Caco-2 (cell line): ENCODE measurements around the gene COPG1. TPM values are rescaled to one million over a fixed set of nuclear protein-coding genes. Genes with fewer than 3 reads are reported as not detected.

Source experiments
- BruUV-seq: library from RNA; stranded (reverse); fragments of 400-500 nt; replicated peaks from 2 replicates; lab custom pipeline; 2021; lab: Mats Ljungman, UMichigan
- CTCF ChIA-PET: fragments of 300-600 bp; sonication (Branson Sonifier 250); formaldehyde crosslinking; loops from one replicate; lab custom pipeline; 2022; ENCODE audit warnings: antibody characterized with exemption; lab: Charles Lee
- POLR2A ChIA-PET: fragments of 300-600 bp; sonication (Branson Sonifier 250); formaldehyde crosslinking; loops from one replicate; lab custom pipeline; 2022; ENCODE audit warnings: antibody characterized with exemption; lab: Charles Lee
- DNase-seq, 2 experiments: peaks; one replicate each; pipeline versions ENCODE4 v3.0.0 to v3.0.0-alpha.2; 2020 to 2022
- H3K27me3 ChIP-seq: replicated peaks from 2 replicates; pipeline ENCODE4 v1.6.0; 2011; ENCODE audit warnings: low read length; ENCODE audit not compliant: control insufficient read depth, insufficient read depth
- H3K36me3 ChIP-seq: 2 replicates; pipeline ENCODE4 v1.5.1; 2011; ENCODE audit warnings: low read length; ENCODE audit not compliant: control insufficient read depth, insufficient read depth
- H3K4me1 ChIP-seq: fragments of 250-450 bp; sonication (Bioruptor Pico); 2 replicates; pipeline ENCODE4 v1.5.1; 2020; ENCODE audit warnings: mild to moderate bottlenecking
- H3K4me3 ChIP-seq: 2 replicates; pipeline ENCODE4 v1.5.1; 2011; ENCODE audit warnings: low read depth, mild to moderate bottlenecking, control low read depth, low read length
- H3K9me3 ChIP-seq: fragments of 250-450 bp; sonication (Bioruptor Pico); 2 replicates; pipeline ENCODE4 v1.5.1; 2020; ENCODE audit warnings: mild to moderate bottlenecking, moderate library complexity
- H3K27ac Mint-ChIP-seq: one replicate; pipeline ENCODE4 v1.8.0; 2022; ENCODE audit warnings: mixed read lengths; ENCODE audit not compliant: unreplicated experiment
- H3K27me3 Mint-ChIP-seq: one replicate; pipeline ENCODE4 v1.8.0; 2022; ENCODE audit warnings: mixed read lengths; ENCODE audit not compliant: insufficient read depth, unreplicated experiment
- H3K36me3 Mint-ChIP-seq: one replicate; pipeline ENCODE4 v1.8.0; 2022; ENCODE audit warnings: mild to moderate bottlenecking, mixed read lengths; ENCODE audit not compliant: insufficient read depth, unreplicated experiment
- H3K4me1 Mint-ChIP-seq: one replicate; pipeline ENCODE4 v1.8.0; 2022; ENCODE audit warnings: low read depth, mixed read lengths; ENCODE audit not compliant: unreplicated experiment
- H3K4me3 Mint-ChIP-seq: one replicate; pipeline ENCODE4 v1.8.0; 2022; ENCODE audit warnings: mild to moderate bottlenecking, moderate library complexity, mixed read lengths; ENCODE audit not compliant: unreplicated experiment
- H3K9me3 Mint-ChIP-seq: one replicate; pipeline ENCODE4 v1.8.0; 2022; ENCODE audit warnings: mixed read lengths; ENCODE audit not compliant: unreplicated experiment
- CTCF ChIP-seq, 2 experiments: fragments of 200-600 bp in 1 of 2; IDR thresholded peaks; 1 replicate in 1 of 2; 2 replicates in 1 of 2; pipeline versions ENCODE4 v1.5.1 to v1.8.0; 2011 to 2022; ENCODE audit warnings: antibody characterized with exemption in 1 of 2, control low read depth in 1 of 2, inconsistent platforms in 1 of 2, low read depth in 1 of 2, low read length in 1 of 2, mild to moderate bottlenecking in 1 of 2, moderate library complexity in 1 of 2; ENCODE audit not compliant: insufficient read depth in 1 of 2, severe bottlenecking in 1 of 2, unreplicated experiment in 1 of 2
- intact Hi-C: fragments of 100-400 bp; cut with micrococcal nuclease; formaldehyde crosslinking; loops from one replicate; pipeline ENCODE4 v1.10.0; 2022; ENCODE audit not compliant: unreplicated experiment
- microRNA-seq: library from miRNA; unstranded; fragments of <30 nt; microRNA quantifications from one replicate; pipeline ENCODE4 v1.2.0, GENCODE V29; 2022
- total RNA-seq: library from RNA; stranded (reverse); gene quantifications from 2 replicates; pipeline ENCODE4 v1.2.3, GENCODE V29; 2022

The COPG1 gene
- total RNA-seq, 1 experiment from 2014 or later: 178 TPM

GRCh38 chr3:129326138-129326537, 76.7 kb downstream of the COPG1 start:
- no peak for DNase-seq
- intact Hi-C loops: no loop called here
- Mint-ChIP-seq H3K36me3 (no peaks in the 10 kb centered on the region), H3K9me3 (no peaks in the 10 kb centered on the region), H3K27me3 (no peaks in the 10 kb centered on the region), H3K4me3 (no peak overlapping the region), H3K27ac (no peak overlapping the region), H3K4me1 (peaks cover 7% of the 10 kb centered on the region)
- H3K4me1 ChIP-seq: no peaks in the 10 kb centered on the region
- CTCF ChIA-PET: interaction anchor here (0.9 kb wide), 1 partner anchor 10 kb away, joined by 3 read pairs; a partner anchor contains a TSS
- POLR2A ChIA-PET: interaction anchor here (0.6 kb wide), 1 partner anchor 99 kb away, joined by 4 read pairs; no protein-coding TSS in a partner anchor
- BruUV-seq: no TSS peak
- H3K36me3 ChIP-seq: no peaks in the 10 kb centered on the region
- H3K9me3 ChIP-seq: no peaks in the 10 kb centered on the region
- TF ChIP-seq CTCF (IDR thresholded peaks at IDR 0.05; ENCODE audit: insufficient read depth in 1 of 2, low read depth in 1 of 2, low read length in 1 of 2, severe bottlenecking in 1 of 2, unreplicated experiment in 1 of 2): no peak
- no peak overlapping the region for H3K4me3 ChIP-seq
- H3K27me3 ChIP-seq: no peaks in the 10 kb centered on the region

- no peak for DNase-seq
- no peak for TF ChIP-seq CTCF (IDR thresholded peaks at IDR 0.05; ENCODE audit: insufficient read depth in 1 of 2, low read depth in 1 of 2, low read length in 1 of 2, severe bottlenecking in 1 of 2, unreplicated experiment in 1 of 2)
- Mint-ChIP-seq H3K4me1 (peaks cover 7% of the 10 kb centered on the region), H3K9me3 (no peaks in the 10 kb centered on the region), H3K27ac (no peak overlapping the region), H3K4me3 (no peak overlapping the region), H3K27me3 (no peaks in the 10 kb centered on the region), H3K36me3 (no peaks in the 10 kb centered on the region)
- BruUV-seq: no TSS peak
- intact Hi-C loops: no loop called here
- Histone ChIP-seq H3K9me3 (no peaks in the 10 kb centered on the region), H3K36me3 (no peaks in the 10 kb centered on the region), H3K4me3 (no peak overlapping the region), H3K4me1 (no peaks in the 10 kb centered on the region), H3K27me3 (no peaks in the 10 kb centered on the region)
- CTCF ChIA-PET: interaction anchor here (0.8 kb wide), 1 partner anchor 11 kb away, joined by 3 read pairs; a partner anchor contains a TSS
- POLR2A ChIA-PET: no interaction called here
Observed at GRCh38 chr3:129326595-129326994, 77.2 kb downstream of the COPG1 start.

Small RNAs within 50 kb of the gene (microRNA-seq; reads per million reads assigned to microRNA genes)
- gene MIR6826: 0.93 reads per million

Other genes with a start within 250 kb of the COPG1 start
- gene EFCC1, start 248.3 kb upstream of the COPG1 start, total RNA-seq: 0.28 and 0.39 TPM in 2 replicates
- gene GP9, start 188.8 kb upstream of the COPG1 start, total RNA-seq: not detected in 2 replicates
- 10.8 and 12.3 TPM in 2 replicates for gene RAB43, start 127.8 kb upstream of the COPG1 start, total RNA-seq
- gene ISY1, start 88.5 kb upstream of the COPG1 start, total RNA-seq: 35.6 and 37.6 TPM in 2 replicates
- 229 and 266 TPM in 2 replicates for gene CNBP, start 65.7 kb upstream of the COPG1 start, total RNA-seq
- 47.7 and 47.9 TPM in 2 replicates for gene HMCES, start 29.3 kb downstream of the COPG1 start, total RNA-seq
- 0.14 and 0.49 TPM in 2 replicates for gene EFCAB12, start 179.0 kb downstream of the COPG1 start, total RNA-seq
- gene MBD4, start 190.3 kb downstream of the COPG1 start, total RNA-seq: 33.5 and 39.8 TPM in 2 replicates
- gene IFT122, start 190.6 kb downstream of the COPG1 start, total RNA-seq: 21.9 and 30.0 TPM in 2 replicates